D341Med (cell line): Measurements from ENCODE around the gene NDUFAF4.

Experiments
- DNase-seq: peaks from one replicate; pipeline ENCODE4 v3.0.0; 2012; ENCODE audit warnings: low spot score

Gene NDUFAF4

DNA sequence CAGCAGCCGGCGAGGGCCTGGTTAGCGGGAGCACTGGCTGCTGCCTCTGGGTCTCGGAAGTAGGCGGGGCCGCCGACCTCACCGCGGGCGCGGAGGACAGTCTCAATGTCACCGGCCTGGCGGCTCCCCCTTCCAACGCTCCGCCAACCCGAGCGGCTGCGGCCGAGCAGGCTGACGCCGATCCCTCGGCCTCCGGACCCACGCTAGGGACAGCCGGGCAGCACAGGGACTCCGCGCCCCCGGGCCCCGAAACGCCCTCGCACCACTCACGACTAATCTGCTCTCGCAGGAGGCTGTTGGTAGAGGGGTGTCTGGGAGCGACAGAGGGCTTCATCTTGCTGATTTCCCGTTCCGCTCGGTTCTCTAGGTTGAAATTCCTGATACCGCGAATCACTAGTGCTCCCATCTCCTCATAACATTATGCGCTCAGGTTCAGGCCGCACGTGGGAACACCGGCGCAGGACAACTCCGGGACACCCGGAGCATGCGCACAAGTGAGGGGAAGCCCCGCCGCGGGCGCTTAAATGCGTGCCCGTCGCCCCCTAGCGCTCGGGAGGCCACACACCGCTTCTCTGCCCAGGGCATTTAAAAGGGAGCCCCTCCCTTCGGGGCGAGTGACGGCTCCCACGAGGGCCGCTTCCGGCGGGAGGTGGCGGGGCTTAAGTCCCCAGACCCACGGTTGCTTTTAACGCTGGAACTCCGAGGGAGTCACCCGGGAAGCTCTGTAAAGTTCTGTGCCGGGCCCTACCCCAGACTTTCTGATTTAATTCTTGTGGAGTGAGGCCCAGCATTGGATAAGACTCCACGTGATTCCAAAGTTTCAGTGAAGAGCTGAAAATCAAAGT, at the start of gene NDUFAF4:
TSS of gene NDUFAF4 (minus strand) at position 496 of the 845 bp plus-strand sequence. CDS start at position 406, 90 bp downstream.
- DNase-seq, result peak; percentile 96

DNA sequence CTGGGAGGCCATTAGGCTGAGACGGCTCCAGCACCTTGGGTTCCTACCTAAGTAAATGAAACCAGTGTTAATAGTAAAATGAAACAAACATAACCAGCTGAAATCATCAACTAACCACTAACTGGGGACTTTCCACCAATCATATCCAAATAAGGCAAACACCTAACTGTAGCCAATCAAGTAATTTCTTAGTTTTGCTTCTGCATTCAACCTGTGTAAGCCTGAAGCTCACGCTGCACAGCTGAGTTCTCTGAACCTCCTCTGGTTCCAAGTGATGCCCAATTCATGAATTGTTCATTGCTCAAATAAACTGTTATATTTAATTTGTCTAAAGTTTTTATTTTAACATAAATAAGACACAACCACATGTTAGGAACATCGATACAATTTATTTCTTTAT, 49.4 kb upstream of the NDUFAF4 start:
- DNase-seq, result no peak

DNA sequence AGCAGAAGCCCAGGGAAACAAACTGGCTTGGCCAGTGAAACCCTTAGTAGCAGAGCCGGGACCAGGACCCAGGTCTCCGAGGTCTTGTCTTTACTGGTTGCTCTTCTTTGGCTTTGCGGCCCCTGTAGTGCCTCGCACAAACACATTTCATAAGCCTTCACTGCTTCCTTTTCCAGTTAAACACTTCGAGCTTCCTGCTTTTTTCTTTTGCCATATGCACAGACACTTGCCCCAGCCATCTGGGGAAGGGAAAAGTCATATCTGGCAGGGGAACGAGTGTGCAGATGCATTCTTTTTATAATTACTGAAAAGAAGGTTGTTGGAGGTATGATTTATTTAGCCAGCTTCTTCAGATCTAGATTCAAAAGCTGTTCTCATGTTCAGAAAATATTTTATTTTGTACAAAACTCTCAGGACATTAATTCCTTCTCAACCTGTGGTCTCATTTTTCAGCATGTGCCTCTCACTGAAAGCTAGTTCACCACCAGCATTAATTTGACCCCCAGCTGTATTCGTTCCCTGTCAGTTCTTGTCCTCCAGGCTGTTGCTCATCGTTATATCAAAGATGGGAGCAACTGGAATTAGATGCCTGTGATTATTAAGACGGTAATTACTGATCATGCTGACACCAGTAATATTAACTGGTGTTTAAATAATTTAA, 46.0 kb upstream of the NDUFAF4 start:
- DNase-seq, result no peak

DNA sequence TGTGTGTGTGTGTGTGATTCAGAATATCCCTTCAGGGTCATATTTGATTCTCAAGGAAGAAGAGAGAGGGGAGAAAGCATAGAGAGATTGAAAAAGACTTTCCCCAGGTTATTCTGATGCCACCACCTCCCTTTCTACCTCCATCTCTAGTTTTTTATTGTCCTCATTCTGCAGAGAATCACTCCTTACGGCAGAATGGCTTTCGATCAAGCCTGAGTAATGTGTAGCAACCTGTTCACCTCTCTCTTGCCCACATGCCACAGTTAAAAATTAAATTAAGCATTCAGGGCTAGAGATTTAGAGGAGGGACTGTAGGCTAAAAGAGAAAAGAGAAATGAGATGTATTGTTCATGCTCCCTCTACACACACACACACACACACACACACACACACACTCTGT, 45.0 kb upstream of the NDUFAF4 start:
- no peak for DNase-seq

DNA sequence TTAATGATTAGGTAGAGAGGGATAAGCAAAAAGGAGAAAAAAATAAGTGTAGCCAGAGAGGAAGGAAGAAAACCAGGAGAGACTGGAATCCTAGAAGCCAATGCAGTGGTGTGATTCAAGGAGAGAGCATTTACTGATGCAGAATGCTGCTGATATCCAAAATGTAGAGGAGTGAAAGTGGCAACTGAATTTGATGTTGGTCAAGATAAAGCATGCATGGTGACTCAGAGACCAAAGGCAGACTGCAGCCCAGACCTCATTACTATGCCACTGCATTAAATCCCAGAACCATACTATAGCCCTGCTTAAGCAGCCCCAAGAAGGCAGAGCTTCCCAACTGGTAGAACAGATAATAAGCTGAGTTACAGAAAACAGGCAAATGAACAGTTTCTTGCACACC, 42.6 kb upstream of the NDUFAF4 start:
- DNase-seq, result no peak

DNA sequence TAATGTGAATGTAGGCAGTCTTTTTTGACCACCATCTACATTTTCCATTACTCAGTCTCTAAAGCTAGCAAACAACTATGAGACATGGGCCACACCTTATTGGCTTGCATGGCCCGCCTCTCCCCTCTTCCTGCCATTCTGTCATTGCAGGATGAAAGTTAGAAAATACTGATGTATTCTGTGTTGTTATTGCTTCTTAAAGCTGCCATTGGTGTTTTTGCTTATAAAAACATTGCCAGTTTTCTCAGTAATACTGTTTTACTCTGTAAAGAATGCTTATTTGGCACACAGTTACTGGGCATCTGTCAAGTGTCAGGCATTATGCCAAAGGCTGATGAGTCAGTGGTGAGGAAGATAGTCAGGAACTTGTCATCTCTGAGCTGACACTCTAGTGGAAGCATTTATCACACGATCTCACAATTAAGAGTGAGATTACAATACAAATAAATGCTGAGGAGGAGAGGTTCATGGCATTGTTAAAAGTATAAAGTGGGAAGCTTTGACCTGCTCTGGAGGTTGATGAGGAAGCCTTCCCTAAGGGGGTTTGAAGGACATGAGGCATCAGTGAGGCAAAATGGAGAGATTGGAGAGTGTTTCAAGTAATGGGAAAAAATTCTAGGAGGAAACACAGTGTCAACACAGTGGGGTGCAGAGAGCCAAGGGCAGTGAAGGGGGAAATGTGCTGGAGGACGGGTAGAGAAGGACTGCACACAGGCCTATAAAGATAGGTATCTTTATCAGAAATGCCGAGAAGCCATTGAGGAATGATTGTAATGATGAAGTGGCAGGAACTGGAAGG, 41.5 kb upstream of the NDUFAF4 start:
- DNase-seq, result no peak

DNA sequence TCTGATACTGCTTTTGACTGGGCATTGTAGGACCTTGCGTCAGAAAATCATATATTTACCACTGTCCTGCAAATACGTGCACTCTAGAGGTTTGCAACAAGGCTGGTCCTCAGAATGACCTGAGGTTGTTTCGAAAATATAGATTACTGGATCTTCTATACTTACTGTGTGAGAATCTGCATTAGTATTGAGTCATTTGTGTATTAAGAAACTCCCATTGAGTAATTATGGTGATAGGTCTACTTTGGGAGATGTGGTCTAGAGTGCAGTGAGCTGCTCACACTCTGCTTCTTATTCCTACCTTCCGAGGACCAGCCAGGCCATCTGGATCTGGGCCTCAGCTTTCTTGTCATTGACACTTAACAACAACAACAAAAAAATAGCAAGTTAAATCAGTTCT, 36.4 kb upstream of the NDUFAF4 start:
- no peak for DNase-seq

DNA sequence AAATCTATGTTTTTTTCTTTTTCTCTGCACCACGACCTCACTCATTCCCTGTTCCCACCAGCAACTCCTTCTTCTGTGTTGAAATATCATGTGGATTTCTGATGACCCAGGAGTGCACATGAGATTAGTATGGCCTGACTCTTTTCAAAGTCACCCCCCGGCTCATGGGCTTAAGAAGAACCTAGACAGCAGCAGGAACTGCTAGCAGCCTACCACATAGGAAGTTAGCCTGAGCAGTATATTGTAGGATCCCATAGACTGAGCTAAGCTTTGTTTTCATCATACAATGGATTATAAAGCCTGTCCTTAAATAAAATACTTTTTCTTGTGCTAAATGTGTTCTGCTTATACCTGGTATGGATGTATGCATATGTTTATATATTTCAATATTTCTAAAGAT, 33.5 kb upstream of the NDUFAF4 start:
- no peak for DNase-seq

DNA sequence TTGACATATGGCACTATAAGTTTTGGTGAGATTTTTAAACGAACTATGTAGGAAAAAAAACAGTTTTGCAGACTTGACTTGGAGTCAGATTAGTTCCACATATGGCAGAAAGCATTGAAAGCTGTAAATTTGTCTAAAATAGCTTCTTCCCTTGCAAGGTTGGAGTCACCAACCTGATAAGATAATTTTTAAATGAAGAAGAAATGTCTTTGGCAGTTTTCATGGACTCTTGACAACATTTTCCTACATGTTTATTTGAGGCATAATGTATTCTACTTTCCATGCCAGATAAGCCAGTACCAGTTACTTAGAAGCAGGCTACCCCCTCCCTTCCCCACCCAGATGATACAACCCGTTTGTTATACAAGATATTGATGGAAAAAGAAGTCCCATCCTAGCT, 32.0 kb upstream of the NDUFAF4 start:
- no peak for DNase-seq

DNA sequence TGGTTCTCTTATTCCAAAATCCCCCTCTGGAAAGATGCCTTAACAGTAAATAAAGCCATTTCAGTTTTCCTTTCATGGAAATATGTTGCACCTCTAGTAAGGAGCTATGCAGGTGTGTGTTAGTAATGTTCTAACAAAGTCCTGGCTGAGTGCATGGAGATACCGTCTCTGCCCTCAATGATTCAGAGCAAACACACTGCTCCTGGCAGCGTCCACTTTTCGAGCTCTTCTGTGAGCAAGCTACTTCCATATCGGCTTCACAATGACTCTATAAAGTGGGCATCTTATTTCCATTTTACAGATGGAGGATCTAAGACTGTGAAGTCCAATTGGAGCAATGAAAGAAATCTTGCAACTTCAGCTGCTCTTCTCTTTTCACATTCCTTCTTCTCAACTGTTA, 30.0 kb upstream of the NDUFAF4 start:
- no peak for DNase-seq

DNA sequence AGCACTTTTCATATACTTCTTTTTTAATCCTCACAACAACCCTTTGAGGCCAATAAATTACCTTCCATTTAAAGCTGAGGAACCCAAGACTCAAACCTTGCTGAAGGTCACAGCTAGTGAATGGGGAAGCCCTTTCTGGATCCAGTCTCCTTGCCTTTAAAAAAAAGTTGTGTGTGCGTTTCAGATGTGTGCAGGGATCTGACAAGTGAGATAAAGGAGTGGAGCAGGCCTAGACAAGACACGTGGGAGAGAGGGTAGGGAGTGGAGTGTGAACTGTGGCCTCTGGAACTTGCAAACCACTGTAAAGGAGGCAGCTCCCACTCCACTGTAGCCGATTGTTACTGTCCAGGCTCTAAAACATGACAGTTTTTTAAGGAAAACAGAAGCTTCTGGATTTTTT, 28.7 kb upstream of the NDUFAF4 start:
- DNase-seq, result no peak

DNA sequence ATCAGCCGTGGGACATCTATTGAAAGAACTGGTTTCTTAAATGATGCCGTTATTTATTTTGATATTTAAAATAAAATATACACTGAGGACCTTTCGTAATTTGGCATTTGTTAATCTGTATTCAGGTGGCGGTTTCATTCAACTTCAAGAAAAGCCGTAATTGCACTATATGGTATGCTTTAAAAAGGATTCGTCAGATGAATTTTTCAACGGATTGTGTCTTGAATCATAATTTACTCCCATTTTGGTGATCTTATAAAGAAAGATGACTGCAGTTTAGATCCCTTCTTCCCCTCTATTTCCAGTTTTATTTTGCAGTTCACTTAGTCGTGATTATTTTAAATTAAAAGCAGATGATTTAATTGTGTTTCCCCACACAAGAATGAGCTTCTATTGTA, 27.6 kb upstream of the NDUFAF4 start:
- DNase-seq, result no peak

DNA sequence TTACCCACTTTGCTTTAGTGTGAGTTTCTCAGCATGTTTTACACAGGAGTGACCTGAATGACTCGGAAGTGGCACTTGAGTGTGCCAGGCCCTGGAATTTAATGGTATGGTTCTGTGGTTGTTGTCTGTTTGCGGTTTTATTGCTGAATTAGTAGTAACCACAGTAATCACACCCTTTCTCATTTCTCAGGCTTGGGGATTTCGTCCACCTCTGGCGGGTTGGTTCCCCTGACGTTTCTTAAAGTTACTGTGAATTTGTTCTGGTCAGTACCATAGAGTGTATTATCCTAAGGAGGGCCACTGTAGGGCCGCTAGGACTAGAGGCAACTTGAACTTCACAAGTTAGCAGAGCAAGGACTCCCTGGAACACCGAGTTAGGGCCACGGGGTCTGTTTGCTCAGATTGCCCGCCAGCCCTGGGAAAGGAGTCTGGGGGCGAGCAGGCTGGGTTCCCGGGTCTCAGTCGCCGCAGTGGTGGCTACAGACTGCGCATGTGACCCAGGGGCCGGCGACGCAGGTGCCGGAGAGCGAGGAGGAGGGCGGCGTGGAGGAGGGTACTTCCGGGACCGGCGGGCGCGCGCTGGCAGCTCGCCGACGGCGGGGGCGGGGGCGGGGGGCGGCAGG, 26.3 kb upstream of the NDUFAF4 start:
- DNase-seq, result no peak

DNA sequence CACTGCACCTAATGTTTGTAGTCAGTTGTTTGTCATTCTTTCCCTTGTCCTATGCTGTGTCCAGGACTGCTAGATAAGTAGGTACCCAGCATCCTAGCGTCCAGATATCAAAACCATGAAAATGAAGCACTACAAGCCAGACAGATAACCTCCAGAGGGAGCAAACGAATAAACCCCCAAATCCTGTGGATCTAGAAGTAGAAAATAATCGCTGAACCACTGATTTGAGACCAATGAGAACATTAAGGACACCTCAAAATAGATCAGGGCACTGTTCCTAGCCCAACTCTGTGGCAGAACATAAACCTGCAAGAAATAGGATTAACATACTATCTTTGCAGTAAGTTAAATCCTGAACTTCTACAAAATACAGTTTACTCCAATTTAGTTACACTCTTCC, 25.7 kb upstream of the NDUFAF4 start:
- DNase-seq, result no peak

DNA sequence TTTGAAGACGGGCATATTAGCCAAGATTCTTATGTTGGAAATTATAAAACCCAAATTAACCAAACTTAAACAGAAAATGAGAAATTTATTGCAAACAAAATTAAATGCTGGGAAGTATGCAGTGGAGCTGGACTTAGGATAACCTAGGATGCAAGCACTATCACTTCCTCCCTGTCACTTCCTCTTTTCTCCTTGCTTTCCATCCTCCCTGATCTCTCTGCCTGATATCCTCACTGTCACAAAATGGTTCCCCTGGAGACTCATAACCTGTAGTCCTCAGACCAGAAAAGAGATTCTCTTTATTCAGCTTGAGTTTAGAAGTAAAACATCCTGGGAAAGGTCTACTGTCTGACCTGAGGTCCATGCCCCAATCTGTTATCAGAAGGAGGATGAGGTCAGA, 19.4 kb upstream of the NDUFAF4 start:
- no peak for DNase-seq

DNA sequence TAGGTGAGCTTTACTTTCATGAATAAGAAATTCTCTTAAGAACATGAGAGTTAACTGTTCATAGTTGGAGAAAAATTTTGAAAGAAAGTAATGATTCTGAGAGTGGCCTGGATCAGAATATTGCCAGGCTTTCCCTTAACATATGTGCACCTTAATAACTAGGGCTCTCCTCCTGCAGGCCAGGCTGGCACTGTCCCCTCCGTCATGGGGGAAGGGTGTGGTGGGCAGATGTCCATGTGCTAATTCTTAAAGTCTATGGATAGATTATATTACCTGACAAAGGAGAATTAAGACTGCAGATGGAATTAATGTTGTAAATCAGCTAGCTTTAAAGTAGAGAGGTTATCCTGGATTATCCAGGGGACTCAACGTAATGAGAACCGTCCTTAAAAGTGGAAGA, 15.9 kb upstream of the NDUFAF4 start:
- peak; percentile 48 for DNase-seq

DNA sequence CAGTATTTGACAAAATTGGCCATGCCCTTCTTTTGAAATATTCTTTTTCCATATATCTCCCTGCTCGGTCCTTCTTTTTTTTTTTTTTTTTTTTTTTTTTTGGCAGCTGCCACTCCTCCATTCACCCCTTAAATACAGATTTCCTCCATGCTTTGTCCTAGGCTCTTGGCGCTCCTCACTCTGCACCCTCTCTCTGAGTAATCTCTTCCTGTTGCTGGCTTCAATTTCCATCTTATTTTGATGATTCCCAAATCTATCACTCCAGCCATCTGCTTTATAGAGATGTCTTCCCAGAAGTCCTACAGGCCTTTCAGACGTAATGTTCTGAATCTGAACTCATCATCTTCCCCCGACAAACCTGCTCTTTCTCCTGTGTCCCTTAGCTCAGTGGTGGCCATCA, 14.1 kb upstream of the NDUFAF4 start:
- DNase-seq, result no peak

DNA sequence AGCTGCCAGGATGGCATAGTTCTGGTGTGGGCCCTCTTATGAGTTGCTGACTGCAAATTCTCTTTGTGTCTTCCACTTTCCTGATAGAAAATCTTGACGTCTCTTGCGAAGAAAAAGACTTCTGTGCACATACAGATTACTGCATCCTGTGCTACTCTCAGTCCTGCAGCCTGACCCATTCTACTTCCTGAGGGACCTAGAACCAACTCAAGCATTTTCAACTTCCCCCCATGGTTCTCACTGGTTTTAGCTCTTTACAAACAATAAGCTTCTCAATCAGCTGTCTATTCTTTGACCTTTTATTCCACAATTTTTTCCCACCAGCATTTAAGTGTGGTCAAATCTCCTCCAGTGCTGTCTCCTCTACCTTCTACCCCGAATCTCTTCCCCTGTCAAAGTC, 13.5 kb upstream of the NDUFAF4 start:
- DNase-seq, result no peak

DNA sequence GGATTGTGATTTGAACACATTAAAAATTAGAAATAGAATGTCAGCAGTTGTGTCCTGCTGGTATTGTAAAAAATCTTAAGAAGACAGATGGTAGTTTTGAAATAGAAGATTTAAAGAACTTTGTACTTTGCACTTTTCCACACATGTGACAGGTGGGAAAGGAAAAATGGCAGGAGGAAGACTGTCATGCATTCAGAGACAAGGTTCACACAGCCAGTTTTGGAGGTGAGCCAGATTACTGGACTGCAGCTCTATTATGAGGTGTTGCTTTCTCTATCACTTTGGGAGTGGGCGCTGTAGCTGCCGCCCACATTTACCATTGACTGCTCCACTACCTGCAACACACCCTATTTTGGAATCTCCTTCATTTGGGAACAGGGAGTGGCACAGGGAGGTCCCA, 12.1 kb upstream of the NDUFAF4 start:
- no peak for DNase-seq

DNA sequence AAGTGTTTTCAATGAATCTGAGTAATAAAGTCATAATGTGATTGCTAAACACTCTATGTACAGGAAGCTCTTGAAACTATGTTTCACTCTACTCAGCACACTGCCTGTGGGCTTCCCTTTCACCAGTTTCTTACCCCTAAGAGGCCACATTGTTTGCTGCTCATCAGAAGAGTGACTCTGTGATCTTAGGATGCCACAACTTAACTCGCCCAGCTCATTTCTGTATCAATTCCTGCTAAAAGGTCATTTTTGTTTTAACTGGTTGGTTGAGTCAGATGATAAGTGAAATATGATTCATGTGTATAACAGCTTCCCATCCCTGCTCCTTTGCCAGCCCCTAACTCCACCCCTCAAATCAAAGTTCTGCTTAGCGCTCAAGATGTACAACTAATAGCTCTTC, 9.8 kb upstream of the NDUFAF4 start:
- DNase-seq, result no peak

DNA sequence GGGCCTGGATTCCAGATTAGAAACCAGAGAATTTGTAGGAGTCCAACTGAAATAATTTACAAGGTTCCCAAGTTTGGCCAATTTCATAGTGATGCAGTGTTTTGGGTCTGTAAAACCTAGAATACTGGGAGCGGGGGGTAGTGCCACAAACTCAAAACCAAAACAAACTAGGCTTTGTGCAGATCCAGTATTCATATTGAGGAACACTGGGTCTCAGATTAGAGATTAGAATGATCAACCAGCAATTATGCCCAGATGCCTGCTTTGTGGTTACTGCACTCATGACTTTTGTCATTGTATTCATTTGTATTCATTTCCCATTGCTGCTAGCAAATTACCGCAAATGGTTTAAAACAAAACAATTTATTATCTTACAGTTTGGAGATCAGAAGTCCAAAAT, 3.2 kb upstream of the NDUFAF4 start:
- no peak for DNase-seq

DNA sequence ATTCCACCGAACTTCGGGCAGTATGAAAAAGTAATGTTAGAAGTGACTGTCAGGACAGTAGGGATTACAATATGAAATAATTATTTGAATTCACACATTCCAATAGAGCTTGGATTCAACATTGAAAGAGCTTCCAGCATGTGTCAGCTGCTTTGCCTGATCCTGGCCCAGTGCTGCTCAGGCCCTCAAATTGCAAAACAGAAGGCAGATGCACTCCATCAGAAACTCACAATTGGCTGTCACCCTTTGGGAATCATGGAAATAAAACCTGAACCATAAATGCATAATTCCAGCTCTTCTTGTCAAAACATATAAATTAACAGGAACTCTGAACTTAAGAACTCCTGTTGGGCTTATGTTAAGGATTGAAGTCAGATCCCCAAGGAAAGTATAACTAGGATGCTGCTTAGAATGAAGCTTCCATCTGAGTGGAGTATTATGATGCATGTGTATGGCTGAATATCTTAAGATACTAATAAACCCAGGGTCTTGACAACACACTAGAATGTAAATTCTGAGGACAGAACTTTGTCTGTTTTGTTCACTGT, 1.8 kb upstream of the NDUFAF4 start:
- no peak for DNase-seq
